SU-DHL-6 (cell line): ENCODE data around the gene VAC14.

ENCODE experiments used
- CTCF ChIP-seq: fragments of 200-600 bp; sonication (generic); IDR thresholded peaks from one replicate; pipeline ENCODE4 v1.5.1; 2017; ENCODE audit warnings: antibody characterized with exemption, mild to moderate bottlenecking, low read length, moderate library complexity; ENCODE audit not compliant: insufficient read depth, poor library complexity, severe bottlenecking
- EZH2phosphoT487 ChIP-seq: fragments of 200-600 bp; sonication (generic), shearing (Covaris generic); conservative IDR thresholded peaks from 2 replicates; pipeline ENCODE4 v1.6.1; 2018; ENCODE audit warnings: mild to moderate bottlenecking, antibody characterized with exemption, low read length, moderate library complexity, mixed read lengths

- TF ChIP-seq CTCF = no peak
- no peak for TF ChIP-seq EZH2phosphoT487
These were observed 57.2 kb downstream of the VAC14 start for GRCh38 chr16:70743791-70744190.
